Tibial artery (tissue), 4 donors: Measurements from ENCODE around the gene GRIK1.

Experiments
- DNase-seq, 2 donors: peaks; one replicate each; pipeline ENCODE4 v3.0.0-alpha.2; 2019
- H3K27ac ChIP-seq, 2 donors: fragments of 200-600 bp; sonication (generic) in 1 of 2; 1 replicate in 1 of 2; 2 replicates in 1 of 2; pipeline ENCODE4 v1.5.1; 2018 to 2019; ENCODE audit warnings: mild to moderate bottlenecking in 1 of 2
- H3K27me3 ChIP-seq, 2 donors: fragments of 200-600 bp; sonication (generic) in 1 of 2; one replicate each; pipeline versions ENCODE4 v1.5.1 to v1.6.0; 2016 to 2019
- H3K36me3 ChIP-seq, 3 donors: fragments of 200-600 bp; sonication (generic) in 2 of 3; one replicate each; pipeline ENCODE4 v1.5.1; 2016 to 2019; ENCODE audit warnings: mild to moderate bottlenecking in 2 of 3
- H3K4me1 ChIP-seq, 4 donors: fragments of 200-600 bp; sonication (generic) in 2 of 4; 1 replicate in 3 of 4; 2 replicates in 1 of 4; pipeline ENCODE4 v1.5.1; 2016 to 2019
- H3K4me3 ChIP-seq, 2 donors: fragments of 200-600 bp; sonication (generic) in 1 of 2; 1 replicate in 1 of 2; 2 replicates in 1 of 2; pipeline ENCODE4 v1.5.1; 2018 to 2019; ENCODE audit warnings: mild to moderate bottlenecking in 2 of 2
- H3K9me3 ChIP-seq, 3 donors: fragments of 200-600 bp; sonication (generic) in 1 of 3; one replicate each; pipeline ENCODE4 v1.5.1; 2016 to 2019
- intact Hi-C: fragments of 100-400 bp; cut with DNase I; formaldehyde crosslinking; loops from one replicate; pipeline ENCODE4 v1.15.0; 2023; ENCODE audit warnings: low total_unique reads
- TF ChIP-seq, protein P1 (sequence below), 2 experiments: fragments of 200-600 bp in 1 of 2; fragments of 450-650 bp in 1 of 2; IDR thresholded peaks; one replicate each; pipeline ENCODE4 v1.5.1; 2017 to 2019; ENCODE audit warnings: antibody characterized with exemption in 2 of 2, mild to moderate bottlenecking in 1 of 2, moderate library complexity in 1 of 2

The GRIK1 gene

DNA sequence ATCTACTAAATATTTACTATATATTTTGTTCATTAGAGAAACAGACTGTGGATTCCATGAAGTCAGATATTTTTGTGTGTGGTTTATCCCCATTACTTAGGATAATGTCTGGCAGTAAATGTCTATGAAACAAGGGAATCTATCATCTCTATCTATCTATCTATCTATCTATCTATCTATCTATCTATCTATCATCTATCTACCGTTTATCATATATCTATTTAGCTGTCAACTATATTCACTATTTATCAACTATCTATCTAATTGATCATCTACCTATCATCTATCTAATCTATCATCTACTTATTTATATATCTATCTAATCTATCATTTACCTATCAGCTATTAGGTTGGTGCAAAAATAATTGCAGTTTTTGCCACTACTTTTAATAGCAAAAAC, 255.7 kb downstream of the GRIK1 start:
- Histone ChIP-seq H3K4me3 (no peak overlapping the region), H3K27me3 (no peaks in the 10 kb centered on the region), H3K4me1 (no peaks in the 10 kb centered on the region), H3K9me3 (no peaks in the 10 kb centered on the region), H3K27ac (no peak overlapping the region), H3K36me3 (no peaks in the 10 kb centered on the region)
- intact Hi-C loops = loop anchor here (10.0 kb wide), 1 partner anchor 1581 kb away; no protein-coding TSS in a partner anchor
- TF ChIP-seq, protein P1, sequence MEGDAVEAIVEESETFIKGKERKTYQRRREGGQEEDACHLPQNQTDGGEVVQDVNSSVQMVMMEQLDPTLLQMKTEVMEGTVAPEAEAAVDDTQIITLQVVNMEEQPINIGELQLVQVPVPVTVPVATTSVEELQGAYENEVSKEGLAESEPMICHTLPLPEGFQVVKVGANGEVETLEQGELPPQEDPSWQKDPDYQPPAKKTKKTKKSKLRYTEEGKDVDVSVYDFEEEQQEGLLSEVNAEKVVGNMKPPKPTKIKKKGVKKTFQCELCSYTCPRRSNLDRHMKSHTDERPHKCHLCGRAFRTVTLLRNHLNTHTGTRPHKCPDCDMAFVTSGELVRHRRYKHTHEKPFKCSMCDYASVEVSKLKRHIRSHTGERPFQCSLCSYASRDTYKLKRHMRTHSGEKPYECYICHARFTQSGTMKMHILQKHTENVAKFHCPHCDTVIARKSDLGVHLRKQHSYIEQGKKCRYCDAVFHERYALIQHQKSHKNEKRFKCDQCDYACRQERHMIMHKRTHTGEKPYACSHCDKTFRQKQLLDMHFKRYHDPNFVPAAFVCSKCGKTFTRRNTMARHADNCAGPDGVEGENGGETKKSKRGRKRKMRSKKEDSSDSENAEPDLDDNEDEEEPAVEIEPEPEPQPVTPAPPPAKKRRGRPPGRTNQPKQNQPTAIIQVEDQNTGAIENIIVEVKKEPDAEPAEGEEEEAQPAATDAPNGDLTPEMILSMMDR (IDR thresholded peaks at IDR 0.05) = no peak
- no peak for DNase-seq

DNA sequence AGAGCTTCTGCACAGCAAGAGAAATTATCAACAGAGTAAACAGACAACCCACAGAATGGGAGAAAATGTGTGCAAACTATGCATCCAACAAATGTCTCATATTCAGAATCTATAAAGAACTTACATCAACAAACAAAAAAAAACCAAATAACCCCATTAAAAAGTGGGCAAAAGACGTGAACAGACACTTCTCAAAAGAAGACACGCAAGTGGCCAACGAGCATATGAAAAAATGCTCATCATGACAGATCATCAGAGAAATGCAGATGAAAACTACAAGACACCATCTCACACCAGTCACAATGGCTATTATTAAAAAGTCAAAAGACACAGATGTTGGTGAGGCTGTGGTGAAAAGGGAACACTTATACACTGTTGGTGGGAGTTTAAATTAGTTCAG, 257.0 kb downstream of the GRIK1 start:
- no peak overlapping the region for H3K4me3 ChIP-seq
- no peaks in the 10 kb centered on the region for H3K4me1 ChIP-seq
- H3K36me3 ChIP-seq = no peaks in the 10 kb centered on the region
- intact Hi-C loops = loop anchor here (10.0 kb wide), 1 partner anchor 1582 kb away; no protein-coding TSS in a partner anchor
- DNase-seq = no peak
- H3K27me3 ChIP-seq = no peaks in the 10 kb centered on the region
- H3K9me3 ChIP-seq = no peaks in the 10 kb centered on the region
- no peak overlapping the region for H3K27ac ChIP-seq
- TF ChIP-seq, protein P1 (IDR thresholded peaks at IDR 0.05) = no peak

DNA sequence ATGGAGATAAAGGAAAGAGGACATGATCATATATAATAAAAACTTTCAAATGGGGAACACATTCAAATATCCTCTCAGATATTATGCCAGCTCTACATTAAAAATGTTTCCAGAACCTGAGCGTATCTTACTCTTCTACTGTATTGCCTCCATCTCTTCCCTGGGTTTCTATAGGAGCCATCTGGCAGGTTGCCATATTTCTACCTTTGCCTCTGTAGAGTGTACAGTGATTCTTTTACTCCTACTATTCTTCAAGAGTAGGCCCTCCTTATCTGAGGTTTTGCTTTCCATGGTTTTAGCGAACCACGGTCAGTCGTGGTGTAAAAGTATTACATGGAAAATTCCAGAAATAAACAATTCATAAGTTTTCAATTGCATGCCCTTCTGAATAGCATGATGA, 259.5 kb downstream of the GRIK1 start:
- H3K4me3 ChIP-seq = no peak overlapping the region
- H3K36me3 ChIP-seq = no peaks in the 10 kb centered on the region
- DNase-seq = no peak
- no peaks in the 10 kb centered on the region for H3K9me3 ChIP-seq
- intact Hi-C loops = loop anchor here (10.0 kb wide), 1 partner anchor 1585 kb away; no protein-coding TSS in a partner anchor
- H3K4me1 ChIP-seq = no peaks in the 10 kb centered on the region
- no peaks in the 10 kb centered on the region for H3K27me3 ChIP-seq
- TF ChIP-seq, protein P1 (IDR thresholded peaks at IDR 0.05) = no peak
- H3K27ac ChIP-seq = no peak overlapping the region

DNA sequence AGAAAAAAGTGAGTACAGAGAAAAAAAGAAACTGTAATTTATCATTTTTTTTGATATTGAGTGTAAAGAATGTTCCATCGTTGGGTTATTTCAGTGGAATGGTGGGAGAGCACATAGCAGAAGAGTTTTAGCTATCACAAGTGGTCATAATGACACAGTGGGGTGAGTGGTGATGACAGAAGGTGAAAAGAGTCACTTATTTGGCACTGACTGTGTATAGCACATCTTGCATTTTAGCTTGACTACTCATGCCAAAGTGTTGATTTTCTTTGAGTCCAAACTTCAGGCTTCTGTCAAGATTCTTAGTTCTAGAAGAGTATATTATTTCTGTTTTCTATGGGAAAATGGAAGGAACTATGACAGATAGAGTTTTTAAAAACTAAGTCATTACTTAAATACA, 261.2 kb downstream of the GRIK1 start:
- Histone ChIP-seq H3K4me1 (no peaks in the 10 kb centered on the region), H3K36me3 (no peaks in the 10 kb centered on the region), H3K27ac (no peak overlapping the region), H3K9me3 (no peaks in the 10 kb centered on the region), H3K27me3 (no peaks in the 10 kb centered on the region), H3K4me3 (no peak overlapping the region)
- DNase-seq = no peak
- TF ChIP-seq, protein P1 (IDR thresholded peaks at IDR 0.05) = no peak
- intact Hi-C loops = no loop called here

DNA sequence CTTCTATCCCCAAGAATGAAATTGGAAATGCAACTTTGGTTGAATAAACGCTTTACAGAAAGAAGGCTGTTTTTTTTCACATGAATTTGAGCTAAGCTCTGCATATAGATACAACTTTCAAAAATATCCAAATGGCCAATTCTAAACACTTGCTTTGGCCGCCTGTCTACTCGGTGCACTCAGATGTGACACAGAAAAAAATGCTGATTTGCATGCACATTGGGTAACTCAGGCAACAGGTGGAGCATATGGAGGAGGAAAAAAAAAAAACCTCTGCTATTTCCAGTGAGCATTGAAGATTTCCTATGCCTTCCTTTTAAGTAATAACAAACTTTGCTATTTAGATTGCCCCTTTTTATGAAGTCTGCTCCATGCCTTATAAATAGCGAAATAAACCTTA, 262.5 kb downstream of the GRIK1 start:
- no peak for DNase-seq
- no peak overlapping the region for H3K27ac ChIP-seq
- H3K4me3 ChIP-seq = no peak overlapping the region
- H3K36me3 ChIP-seq = no peaks in the 10 kb centered on the region
- intact Hi-C loops = no loop called here
- no peaks in the 10 kb centered on the region for H3K4me1 ChIP-seq
- no peaks in the 10 kb centered on the region for H3K9me3 ChIP-seq
- TF ChIP-seq, protein P1 (IDR thresholded peaks at IDR 0.05) = no peak
- no peaks in the 10 kb centered on the region for H3K27me3 ChIP-seq

DNA sequence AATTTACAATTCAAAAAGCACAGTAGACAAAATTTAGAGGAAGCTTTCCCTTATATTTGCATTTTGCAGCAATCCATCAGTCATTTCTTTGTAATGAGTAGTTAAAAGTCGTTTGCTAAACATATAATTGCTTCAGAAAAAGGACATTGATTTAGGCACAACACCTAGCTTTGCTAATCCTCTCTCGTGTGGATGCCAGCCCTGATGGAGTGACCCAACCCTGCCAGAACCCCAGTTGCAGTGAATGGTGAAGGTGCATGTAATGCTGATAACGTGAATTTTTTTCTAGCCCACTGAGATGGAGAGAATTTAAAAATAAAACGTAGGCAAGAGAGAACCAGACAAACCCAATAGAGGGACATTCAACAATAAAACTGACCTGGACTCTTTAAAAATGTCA, 263.4 kb downstream of the GRIK1 start:
- no peak for DNase-seq
- no peak overlapping the region for H3K4me3 ChIP-seq
- H3K4me1 ChIP-seq = no peaks in the 10 kb centered on the region
- TF ChIP-seq, protein P1 (IDR thresholded peaks at IDR 0.05) = no peak
- H3K36me3 ChIP-seq = no peaks in the 10 kb centered on the region
- no peaks in the 10 kb centered on the region for H3K27me3 ChIP-seq
- intact Hi-C loops = no loop called here
- H3K9me3 ChIP-seq = no peaks in the 10 kb centered on the region
- H3K27ac ChIP-seq = no peak overlapping the region
